Immature natural killer cell (primary cell): ENCODE measurements around the gene ANKRD18A. TPM values are rescaled to one million over a fixed set of nuclear protein-coding genes. Genes with fewer than 3 reads are reported as not detected.

Experiments
- DNase-seq, 3 donors: peaks; one replicate each; pipeline ENCODE4 v3.0.0; 2022; ENCODE audit warnings: mixed read lengths in 1 of 3
- H3K27ac Mint-ChIP-seq, 6 donors: one replicate each; pipeline ENCODE4 v1.8.0; 2020; ENCODE audit warnings: mixed read lengths in 6 of 6, mild to moderate bottlenecking in 5 of 6, inconsistent platforms in 4 of 6, moderate library complexity in 3 of 6
- H3K27me3 Mint-ChIP-seq, 3 donors: one replicate each; pipeline ENCODE4 v1.8.0; 2020 to 2021; ENCODE audit warnings: low read depth in 3 of 3, mild to moderate bottlenecking in 3 of 3, mixed read lengths in 3 of 3, moderate library complexity in 3 of 3, inconsistent platforms in 1 of 3
- H3K36me3 Mint-ChIP-seq, 3 donors: one replicate each; pipeline ENCODE4 v1.8.0; 2020; ENCODE audit warnings: mixed read lengths in 3 of 3, inconsistent platforms in 2 of 3, mild to moderate bottlenecking in 2 of 3
- H3K4me1 Mint-ChIP-seq, 2 donors: one replicate each; pipeline ENCODE4 v1.8.0; 2020; ENCODE audit warnings: inconsistent platforms in 2 of 2, mild to moderate bottlenecking in 2 of 2, mixed read lengths in 2 of 2, moderate library complexity in 1 of 2
- H3K4me3 Mint-ChIP-seq, 5 donors: one replicate each; pipeline ENCODE4 v1.8.0; 2020; ENCODE audit warnings: mild to moderate bottlenecking in 5 of 5, mixed read lengths in 5 of 5, inconsistent platforms in 3 of 5, moderate library complexity in 3 of 5
- H3K9me3 Mint-ChIP-seq, 6 donors: one replicate each; pipeline ENCODE4 v1.8.0; 2020; ENCODE audit warnings: mild to moderate bottlenecking in 6 of 6, mixed read lengths in 6 of 6, inconsistent platforms in 4 of 6, moderate library complexity in 3 of 6
- polyA plus RNA-seq, 3 donors: library from polyadenylated mRNA; unstranded; fragments of 300-500 nt; fragmentation: Illumina TruSeq; gene quantifications; one replicate each; pipeline ENCODE4 v1.2.3, GENCODE V29; 2021

ANKRD18A gene
- not detected for polyA plus RNA-seq

- peaks cover 12 to 19% of the 10 kb centered on the region in 2 donors for H3K4me1 Mint-ChIP-seq
- H3K27ac Mint-ChIP-seq: no peak within 1 kb of the TSS
- DNase-seq: peak in 1 of 3 donors; percentile 9
- peaks cover 29 to 44% (median 32%) of the 10 kb centered on the region in 3 donors for H3K27me3 Mint-ChIP-seq
- H3K36me3 Mint-ChIP-seq: peaks cover 0 to 5% (median 3%) of the 10 kb centered on the region in 3 donors
- H3K9me3 Mint-ChIP-seq: peaks cover 4 to 26% (median 15%) of the 10 kb centered on the region in 6 donors
- H3K4me3 Mint-ChIP-seq: peak within 1 kb of the TSS; percentile 64 to 77 (median 72)
Measured at GRCh38 chr9:38620483-38621433, at the start of gene ANKRD18A. TSS of gene ANKRD18A (minus strand) at chr9:38620596. CDS start at chr9:38620285, 311 bp downstream.

GRCh38 chr9:38668791-38669466, 48.5 kb upstream of the ANKRD18A start:
- H3K27me3 Mint-ChIP-seq: peaks cover 2 to 4% (median 3%) of the 10 kb centered on the region in 3 donors
- H3K4me1 Mint-ChIP-seq: peaks cover 2 to 25% of the 10 kb centered on the region in 2 donors
- no peak overlapping the region for H3K27ac Mint-ChIP-seq
- DNase-seq: no peak
- H3K4me3 Mint-ChIP-seq: no peak overlapping the region
- peaks cover 0 to 4% (median 0%) of the 10 kb centered on the region in 3 donors for H3K36me3 Mint-ChIP-seq
- no peaks in the 10 kb centered on the region for H3K9me3 Mint-ChIP-seq

- Mint-ChIP-seq H3K27ac (no peak overlapping the region), H3K27me3 (peaks cover 1 to 11% (median 2%) of the 10 kb centered on the region in 3 donors), H3K36me3 (peaks cover 0 to 4% (median 0%) of the 10 kb centered on the region in 3 donors), H3K4me3 (no peak overlapping the region), H3K4me1 (no peaks in the 10 kb centered on the region), H3K9me3 (no peaks in the 10 kb centered on the region)
- no peak for DNase-seq
Measured at GRCh38 chr9:38662763-38663593, 42.6 kb upstream of the ANKRD18A start.

GRCh38 chr9:38659538-38659937, 39.1 kb upstream of the ANKRD18A start:
- no peaks in the 10 kb centered on the region for H3K9me3 Mint-ChIP-seq
- no peak overlapping the region for H3K4me3 Mint-ChIP-seq
- no peaks in the 10 kb centered on the region for H3K36me3 Mint-ChIP-seq
- H3K27me3 Mint-ChIP-seq: peaks cover 0 to 13% (median 0%) of the 10 kb centered on the region in 3 donors
- no peak overlapping the region for H3K27ac Mint-ChIP-seq
- no peaks in the 10 kb centered on the region for H3K4me1 Mint-ChIP-seq
- DNase-seq: no peak

GRCh38 chr9:38656896-38657295, 36.5 kb upstream of the ANKRD18A start:
- Mint-ChIP-seq H3K4me1 (no peaks in the 10 kb centered on the region), H3K4me3 (no peak overlapping the region), H3K27ac (no peak overlapping the region), H3K9me3 (no peaks in the 10 kb centered on the region), H3K36me3 (no peaks in the 10 kb centered on the region), H3K27me3 (peaks cover 0 to 9% (median 0%) of the 10 kb centered on the region in 3 donors)
- no peak for DNase-seq

- Mint-ChIP-seq H3K4me3 (no peak overlapping the region), H3K36me3 (no peaks in the 10 kb centered on the region), H3K4me1 (no peaks in the 10 kb centered on the region), H3K9me3 (no peaks in the 10 kb centered on the region), H3K27ac (no peak overlapping the region), H3K27me3 (peaks cover 1 to 6% (median 4%) of the 10 kb centered on the region in 3 donors)
- DNase-seq: no peak
Measured at GRCh38 chr9:38652486-38652885, 32.1 kb upstream of the ANKRD18A start.

GRCh38 chr9:38652044-38652443, 31.6 kb upstream of the ANKRD18A start:
- Mint-ChIP-seq H3K4me3 (no peak overlapping the region), H3K4me1 (no peaks in the 10 kb centered on the region), H3K27ac (no peak overlapping the region), H3K9me3 (no peaks in the 10 kb centered on the region), H3K36me3 (no peaks in the 10 kb centered on the region), H3K27me3 (peaks cover 1 to 6% (median 4%) of the 10 kb centered on the region in 3 donors)
- DNase-seq: no peak

GRCh38 chr9:38651400-38652042, 31.1 kb upstream of the ANKRD18A start:
- DNase-seq: no peak
- Mint-ChIP-seq H3K9me3 (no peaks in the 10 kb centered on the region), H3K36me3 (no peaks in the 10 kb centered on the region), H3K27ac (no peak overlapping the region), H3K27me3 (peaks cover 1 to 6% (median 4%) of the 10 kb centered on the region in 3 donors), H3K4me1 (no peaks in the 10 kb centered on the region), H3K4me3 (no peak overlapping the region)

GRCh38 chr9:38650564-38650963, 30.2 kb upstream of the ANKRD18A start:
- H3K4me3 Mint-ChIP-seq: no peak overlapping the region
- no peaks in the 10 kb centered on the region for H3K4me1 Mint-ChIP-seq
- no peaks in the 10 kb centered on the region for H3K9me3 Mint-ChIP-seq
- H3K27me3 Mint-ChIP-seq: peaks cover 1 to 5% (median 4%) of the 10 kb centered on the region in 3 donors
- no peaks in the 10 kb centered on the region for H3K36me3 Mint-ChIP-seq
- H3K27ac Mint-ChIP-seq: no peak overlapping the region
- no peak for DNase-seq

- no peaks in the 10 kb centered on the region for H3K4me1 Mint-ChIP-seq
- no peak overlapping the region for H3K27ac Mint-ChIP-seq
- no peak overlapping the region for H3K4me3 Mint-ChIP-seq
Measured at GRCh38 chr9:38649731-38650363, 29.5 kb upstream of the ANKRD18A start.

GRCh38 chr9:38644601-38645000, 24.2 kb upstream of the ANKRD18A start:
- H3K4me1 Mint-ChIP-seq: no peaks in the 10 kb centered on the region
- H3K4me3 Mint-ChIP-seq: no peak overlapping the region
- H3K9me3 Mint-ChIP-seq: no peaks in the 10 kb centered on the region
- peaks cover 2 to 4% (median 3%) of the 10 kb centered on the region in 3 donors for H3K27me3 Mint-ChIP-seq
- no peaks in the 10 kb centered on the region for H3K36me3 Mint-ChIP-seq
- no peak for DNase-seq
- no peak overlapping the region for H3K27ac Mint-ChIP-seq

More at GRCh38 chr9:38649731-38650363, 29.5 kb upstream of the ANKRD18A start:
- Mint-ChIP-seq H3K27me3 (peaks cover 1 to 6% (median 5%) of the 10 kb centered on the region in 3 donors), H3K36me3 (no peaks in the 10 kb centered on the region), H3K9me3 (no peaks in the 10 kb centered on the region)
- DNase-seq: no peak

- no peaks in the 10 kb centered on the region for H3K36me3 Mint-ChIP-seq
- peaks cover 5 to 8% (median 5%) of the 10 kb centered on the region in 3 donors for H3K27me3 Mint-ChIP-seq
- no peak for DNase-seq
Measured at GRCh38 chr9:38643815-38644173, 23.4 kb upstream of the ANKRD18A start.

More at GRCh38 chr9:38643815-38644173, 23.4 kb upstream of the ANKRD18A start:
- Mint-ChIP-seq H3K4me1 (no peaks in the 10 kb centered on the region), H3K4me3 (no peak overlapping the region), H3K9me3 (no peaks in the 10 kb centered on the region), H3K27ac (no peak overlapping the region)
